Fibroblast of gingiva (primary cell): Measurements from ENCODE around the gene IPP.
"Not testable (repeated sequence)": the region's sequence is repeated elsewhere in the genome, so short reads cannot be mapped to it uniquely, and the experiment has no call there.

Experiments
- DNase-seq: peaks from one replicate; pipeline ENCODE4 v3.0.0-alpha.2; 2011; ENCODE audit warnings: low read depth

Gene IPP

DNA sequence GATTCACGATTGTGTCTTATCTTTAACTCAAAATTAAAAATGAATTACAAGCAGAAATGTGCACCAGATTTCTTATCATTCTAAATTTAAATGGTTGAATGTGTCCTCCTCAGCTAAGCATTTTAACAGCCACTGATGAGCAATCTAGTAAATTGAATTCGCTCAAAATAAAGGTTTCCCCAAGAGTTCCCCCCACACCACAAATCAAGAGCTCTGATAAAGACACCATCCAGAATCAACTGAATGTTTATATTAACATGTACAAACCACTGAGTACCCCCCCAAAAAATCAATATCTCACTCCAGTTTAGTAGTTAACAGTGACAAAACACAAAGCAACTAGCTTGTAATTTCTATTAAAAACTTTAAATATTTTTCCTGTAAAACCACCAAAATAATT lies 66.1 kb downstream of the IPP start:
- DNase-seq, result no peak

DNA sequence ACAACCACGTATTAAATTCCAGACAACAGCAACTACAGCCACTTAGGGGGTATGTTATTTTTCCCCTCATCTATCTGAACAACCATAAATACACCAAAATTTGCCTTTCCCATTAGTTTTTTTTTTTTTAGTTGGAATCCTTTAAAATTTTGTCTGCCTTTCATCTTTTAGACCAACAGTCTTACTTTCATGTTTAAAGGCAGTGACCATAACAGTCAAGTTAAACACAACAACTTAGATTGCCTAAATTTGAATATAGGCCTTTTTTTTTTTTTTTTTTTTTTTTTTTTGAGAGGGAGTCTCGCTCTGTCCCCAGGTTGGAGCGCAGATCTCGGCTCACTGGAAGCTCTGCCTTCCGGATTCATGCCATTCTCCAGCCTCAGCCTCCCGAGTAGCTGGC lies 67.5 kb downstream of the IPP start:
- DNase-seq, result no peak

GRCh38 chr1:45679123-45679522 lies 71.3 kb downstream of the IPP start:
- peak; percentile 73 for DNase-seq

DNA sequence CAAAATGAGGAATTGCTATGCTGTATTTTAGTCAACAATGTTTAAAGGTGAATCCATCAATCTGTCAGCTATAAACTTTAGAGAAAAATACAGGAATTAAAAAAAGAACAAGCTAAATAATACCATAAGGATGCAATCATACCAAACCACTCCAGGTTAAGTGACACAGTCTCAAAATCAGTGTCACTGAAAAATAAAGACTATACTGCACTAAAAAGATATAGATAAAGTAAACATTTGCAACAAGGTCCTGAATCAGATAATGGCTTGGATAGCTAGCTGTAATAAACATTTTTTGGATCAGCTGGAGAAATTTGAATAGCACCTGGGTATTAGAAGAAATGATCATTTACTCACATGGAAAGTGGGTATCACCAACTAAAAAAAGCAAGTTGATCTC lies 72.0 kb downstream of the IPP start:
- no peak for DNase-seq

GRCh38 chr1:45677751-45678245 lies 72.7 kb downstream of the IPP start:
- no peak for DNase-seq

DNA sequence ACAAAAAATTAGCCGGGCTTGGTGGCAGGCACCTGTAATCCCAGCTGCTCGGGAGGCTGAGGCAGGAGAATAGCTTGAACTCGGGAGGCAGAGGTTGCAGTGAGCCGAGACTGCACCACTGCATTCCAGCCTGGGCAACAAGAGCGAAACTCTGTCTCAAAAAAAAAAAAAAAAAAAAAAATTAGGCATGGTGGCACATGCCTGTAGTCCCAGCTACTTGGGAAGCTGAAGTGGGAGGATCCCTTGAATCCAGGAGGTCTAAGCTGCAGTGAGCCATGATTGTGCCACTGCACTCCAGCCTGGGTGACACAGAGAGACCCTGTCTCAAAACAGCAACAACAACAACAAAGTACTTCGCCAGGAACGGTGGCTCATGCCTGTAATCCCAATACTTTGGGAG lies 73.9 kb downstream of the IPP start:
- DNase-seq, result not testable (repeated sequence)

- no peak for DNase-seq
Measured at GRCh38 chr1:45674478-45674877, 76.0 kb downstream of the IPP start.

DNA sequence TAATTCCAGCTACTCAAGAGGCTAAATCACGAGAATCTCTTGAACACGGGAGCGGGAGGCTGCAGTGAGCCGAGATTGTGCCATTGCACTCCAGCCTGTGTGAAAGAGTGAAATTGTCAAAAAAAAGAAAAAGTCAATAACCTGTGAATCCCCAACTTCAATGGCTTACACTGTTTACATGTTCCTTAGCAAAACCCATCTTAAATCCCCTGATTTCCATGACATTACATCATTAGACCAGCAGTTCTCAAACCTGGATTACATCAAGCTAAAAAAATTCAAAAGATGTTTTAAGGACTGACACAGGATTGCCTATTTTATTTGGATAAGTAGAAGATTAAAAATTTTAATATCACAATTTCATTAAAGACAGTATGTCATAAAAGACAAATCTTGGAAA lies 76.5 kb downstream of the IPP start:
- DNase-seq, result no peak

DNA sequence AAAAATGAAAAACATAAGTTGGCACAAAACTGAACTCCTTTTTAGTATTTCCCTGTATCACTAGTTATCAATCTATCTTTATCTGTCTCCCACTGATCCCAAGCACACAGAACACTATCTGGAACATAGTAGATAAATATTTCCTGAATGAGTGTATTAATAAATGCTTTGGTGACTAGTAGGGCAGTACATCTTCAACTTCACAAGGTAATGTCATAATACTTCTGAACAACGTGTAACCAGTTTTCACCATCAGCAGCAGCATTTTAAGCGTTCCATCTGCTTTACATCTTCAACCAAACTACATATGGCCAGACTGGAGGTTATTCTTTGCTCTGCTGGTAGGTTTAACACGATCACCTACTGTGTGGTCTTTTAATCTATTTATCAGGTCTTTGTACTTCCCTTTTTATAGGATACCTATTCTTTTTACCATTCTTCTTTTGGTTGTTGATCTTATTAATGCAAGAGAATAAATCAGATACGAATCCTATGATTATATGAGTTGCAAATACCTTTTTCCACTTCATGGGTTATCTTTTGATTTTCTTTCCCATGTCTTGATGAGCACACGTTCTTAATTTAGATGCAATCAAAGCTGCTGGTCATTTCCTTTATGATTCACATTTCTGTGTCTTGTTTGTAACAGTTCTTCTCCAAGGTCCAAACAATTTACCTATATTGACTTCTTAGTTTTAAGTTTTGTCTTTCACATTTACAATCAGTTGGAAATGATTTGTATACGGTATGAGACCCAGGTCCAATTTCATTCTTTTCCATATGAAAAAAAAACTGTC lies 80.4 kb downstream of the IPP start:
- peak; percentile 9 for DNase-seq

DNA sequence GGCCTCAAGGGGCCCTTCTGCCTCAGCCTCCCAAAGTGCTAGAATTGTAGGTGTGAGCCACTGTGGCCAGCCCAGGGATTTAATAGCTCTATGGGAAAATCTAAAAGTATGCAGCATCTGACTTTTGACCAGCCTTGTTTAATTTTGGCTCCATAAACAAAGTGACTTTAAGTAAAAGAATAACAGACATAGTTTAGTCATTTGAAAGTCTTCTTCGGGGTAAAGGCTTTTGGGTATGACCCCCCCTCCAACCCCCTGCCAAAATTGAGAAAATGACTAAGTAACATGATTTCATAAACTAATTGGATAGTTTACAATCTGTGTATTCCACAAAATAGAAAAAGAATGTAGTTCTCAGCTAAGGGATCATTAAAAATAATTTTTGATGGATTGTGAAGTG lies 81.1 kb downstream of the IPP start:
- DNase-seq, result peak; percentile 69

GRCh38 chr1:45668526-45668925 lies 81.9 kb downstream of the IPP start:
- DNase-seq, result no peak

GRCh38 chr1:45667321-45668111 lies 82.9 kb downstream of the IPP start:
- DNase-seq, result no peak

- no peak for DNase-seq
Measured at GRCh38 chr1:45666836-45667235, 83.6 kb downstream of the IPP start.

DNA sequence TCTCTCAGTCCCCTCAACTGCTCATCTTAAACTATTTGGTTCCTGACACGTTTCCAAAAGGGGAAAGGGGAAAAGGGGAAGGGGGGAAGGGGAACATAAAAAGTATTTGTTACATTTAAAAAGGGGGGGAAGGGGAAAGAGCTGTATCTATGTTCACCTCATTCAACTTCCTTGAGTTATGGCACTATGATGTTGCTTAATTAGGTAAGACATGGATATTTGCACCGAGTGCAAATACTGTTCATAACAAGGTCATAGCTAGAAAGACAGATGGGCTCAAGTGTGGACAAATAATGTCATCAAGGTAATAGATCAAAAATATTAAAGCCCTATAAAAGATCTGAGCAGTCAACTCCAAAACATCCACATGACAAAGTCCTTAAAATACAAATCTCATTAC lies 90.1 kb downstream of the IPP start:
- no peak for DNase-seq

- DNase-seq, result no peak
Measured at GRCh38 chr1:45659222-45659621, 91.2 kb downstream of the IPP start.

- DNase-seq, result no peak
Measured at GRCh38 chr1:45658171-45658570, 92.3 kb downstream of the IPP start.

GRCh38 chr1:45656573-45657226 lies 93.8 kb downstream of the IPP start:
- no peak for DNase-seq

DNA sequence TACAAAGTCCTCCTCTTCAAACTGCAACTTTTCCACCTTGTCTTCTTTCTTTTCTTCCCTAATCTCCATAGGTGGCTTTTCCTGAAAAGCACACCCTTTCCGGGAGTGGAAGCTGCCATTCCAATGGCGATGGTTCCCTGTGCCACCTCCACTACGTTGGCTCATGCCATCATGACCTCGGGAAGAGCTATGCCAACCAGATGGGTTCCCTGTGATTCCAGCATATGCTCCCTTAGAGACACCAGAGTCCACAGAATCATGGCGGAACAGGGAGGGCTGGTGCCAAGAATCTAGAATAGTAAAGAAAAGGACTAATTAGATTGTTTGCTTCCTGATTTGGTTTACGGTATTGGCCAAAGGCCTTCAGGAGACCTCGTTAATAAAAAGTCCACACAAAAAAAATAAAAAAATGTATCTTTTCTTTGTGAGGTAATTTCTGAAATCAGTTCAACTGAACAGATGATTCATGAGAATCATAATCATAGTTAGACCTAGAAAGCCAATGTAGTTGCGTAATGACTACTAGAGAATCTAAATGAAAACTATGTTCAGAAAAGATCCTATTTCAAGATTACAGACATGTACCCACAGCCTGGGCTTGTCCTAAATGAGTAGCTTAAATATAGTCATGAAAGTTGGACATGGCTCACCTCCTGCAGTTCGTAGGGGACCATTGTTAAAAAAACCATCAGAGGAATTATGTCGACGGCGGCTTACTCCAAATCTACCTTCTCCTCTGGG lies 95.7 kb downstream of the IPP start:
- DNase-seq, result peak; percentile 70
